ENCODE measurements around the gene SENP3. TPM values are rescaled to one million over a fixed set of nuclear protein-coding genes. Genes with fewer than 3 reads are reported as not detected.
A peak's percentile ranks its signal among the peaks of the same experiment; 100 is the strongest.

SENP3 gene
- polyA plus RNA-seq, 2 of the 4 experiments (the other 2 are of a cell fraction), result 114 to 150 TPM

- POLR2A ChIA-PET, result interaction anchor here (1.1 kb wide), 1 partner anchor 130 kb away, joined by 3 read pairs; no protein-coding TSS in a partner anchor
- Histone ChIP-seq H3K4me2 (no peak overlapping the region), H3K9me3 (no peaks in the 10 kb centered on the region), H3K4me3 (no peak overlapping the region), H3K4me1 (peaks cover 32% of the 10 kb centered on the region), H3K27ac (no peak overlapping the region)
- CTCF ChIA-PET, result interaction anchor here (0.7 to 11.3 kb wide), 15 partner anchors 12 to 511 kb away, joined by 3 to 232 read pairs (median 4); partner anchors contain the start of genes SOX15, TMEM95 and TNFSF12
- FAIRE-seq (no peak), ATAC-seq (no peak), DNase-seq (ENCODE audit: low read depth in 1 of 2, low spot score in 1 of 2) (no peak)
- 86% methylated on average over 18 of the region's 19 CpGs for WGBS (ENCODE audit: missing lambda C conversion rate)
- no peak for TF ChIP-seq TFCP2L1 (CRISPR knock-in tag; IDR thresholded peaks at IDR 0.05)
- TF ChIP-seq MAX (IDR thresholded peaks at IDR 0.05), result no peak
- TF ChIP-seq NR3C1 (IDR thresholded peaks at IDR 0.05), result no peak
- no peak for TF ChIP-seq HMGXB4 (CRISPR knock-in tag; IDR thresholded peaks at IDR 0.05; ENCODE audit: borderline replicate concordance)
- TF ChIP-seq ATOH8 (CRISPR knock-in tag; IDR thresholded peaks at IDR 0.05; ENCODE audit: low read depth), result no peak
- no peak for TF ChIP-seq GATA3 (IDR thresholded peaks at IDR 0.05; ENCODE audit: borderline replicate concordance)
Observed at GRCh38 chr17:7557147-7557764, 4.5 kb upstream of the SENP3 start.

GRCh38 chr17:7557775-7558543 is 3.8 kb upstream of the SENP3 start:
- no peak for ATAC-seq
- Histone ChIP-seq H3K9me3 (no peaks in the 10 kb centered on the region), H3K4me3 (no peak overlapping the region), H3K4me1 (peaks cover 36% of the 10 kb centered on the region), H3K4me2 (peak overlapping the region; percentile 57), H3K27ac (peak overlapping the region; percentile 41 to 74; a peak in 5 of 6 replicates)
- peak in 1 of 2 experiments; percentile 50 for DNase-seq (ENCODE audit: low read depth in 1 of 2, low spot score in 1 of 2)
- FAIRE-seq, result no peak
- WGBS (ENCODE audit: missing lambda C conversion rate), result 54% methylated on average over 21 of the region's 21 CpGs
- ChIA-PET CTCF (interaction anchor here (0.8 to 11.3 kb wide), 13 partner anchors 12 to 512 kb away, joined by 3 to 232 read pairs (median 4); partner anchors contain the start of genes SOX15, TMEM95 and TNFSF12), POLR2A (no interaction called here)
- no peak for TF ChIP-seq HES2 (IDR thresholded peaks at IDR 0.05)
- TF ChIP-seq KDM5A (IDR thresholded peaks at IDR 0.05), result no peak

- WGBS (ENCODE audit: missing lambda C conversion rate), result 77% methylated on average over 15 of the region's 16 CpGs
- POLR2A ChIA-PET, result no interaction called here
- CTCF ChIA-PET, result interaction anchor here (0.6 to 11.3 kb wide), 8 partner anchors 14 to 513 kb away, joined by 3 to 232 read pairs (median 19); partner anchors contain the start of genes CHRNB1, TMEM95 and TNFSF12
- Histone ChIP-seq H3K27ac (peak within 1 kb of the TSS; percentile 41 to 74; a peak in 5 of 6 replicates), H3K9me3 (no peaks in the 10 kb centered on the region), H3K4me3 (no peak within 1 kb of the TSS), H3K4me1 (peaks cover 44% of the 10 kb centered on the region), H3K4me2 (peak within 1 kb of the TSS; percentile 57)
- ATAC-seq (no peak), FAIRE-seq (no peak), DNase-seq (ENCODE audit: low read depth in 1 of 2, low spot score in 1 of 2) (no peak)
- TF ChIP-seq RFX5 (IDR thresholded peaks at IDR 0.05) (no peak), ELK1 (IDR thresholded peaks at IDR 0.05; ENCODE audit: low read depth, low read length) (no peak), BCL3 (IDR thresholded peaks at IDR 0.05) (no peak), MAZ (IDR thresholded peaks at IDR 0.05; ENCODE audit: borderline replicate concordance, low read depth, low read length) (no peak), EP300 (IDR thresholded peaks at IDR 0.05) (no peak), KDM1A (IDR thresholded peaks at IDR 0.05; ENCODE audit: low read depth) (no peak), HOXB13 (CRISPR knock-in tag; IDR thresholded peaks at IDR 0.05; ENCODE audit: low read depth) (no peak), RNF2 (IDR thresholded peaks at IDR 0.05; ENCODE audit: borderline replicate concordance, low read depth) (no peak), GATA3 (IDR thresholded peaks at IDR 0.05; ENCODE audit: borderline replicate concordance) (no peak)
Observed at GRCh38 chr17:7558544-7559319, 3.0 kb upstream of the SENP3 start, which contains the start of gene TNFSF13. Gene TNFSF13 (plus strand): TSS chr17:7558750. CDS start chr17:7559040, 290 bp downstream.

Data from A549 (cell line).